ENCODE data around the gene EEIG1. TPM values are rescaled to one million over a fixed set of nuclear protein-coding genes. Genes with fewer than 3 reads are reported as not detected.

The EEIG1 gene
- total RNA-seq (ENCODE audit: low replicate concordance), result 32.4 and 50.3 TPM in 2 replicates

GRCh38 chr9:127980706-127981558 lies at the start of gene EEIG1:
TSS of gene EEIG1 (minus strand) at chr9:127980989. CDS start at chr9:127980137, 852 bp downstream.
- H3K4me3 ChIP-seq (ENCODE audit: low read depth, low read length), result peak within 1 kb of the TSS; percentile 86
- no peak for TF ChIP-seq CTCF (IDR thresholded peaks at IDR 0.05; ENCODE audit: insufficient read depth, low read length)
- peak; percentile 84 for DNase-seq (ENCODE audit: low read depth)

- no peak for DNase-seq (ENCODE audit: low read depth)
- no peak for TF ChIP-seq CTCF (IDR thresholded peaks at IDR 0.05; ENCODE audit: insufficient read depth, low read length)
- no peak overlapping the region for H3K4me3 ChIP-seq (ENCODE audit: low read depth, low read length)
Measured at GRCh38 chr9:128027705-128028104, 46.9 kb upstream of the EEIG1 start.

GRCh38 chr9:128026773-128027541 lies 46.2 kb upstream of the EEIG1 start:
- peak; percentile 20 for DNase-seq (ENCODE audit: low read depth)
- no peak overlapping the region for H3K4me3 ChIP-seq (ENCODE audit: low read depth, low read length)
- TF ChIP-seq CTCF (IDR thresholded peaks at IDR 0.05; ENCODE audit: insufficient read depth, low read length), result no peak

GRCh38 chr9:128026255-128026772 lies 45.5 kb upstream of the EEIG1 start:
- H3K4me3 ChIP-seq (ENCODE audit: low read depth, low read length), result no peak overlapping the region
- TF ChIP-seq CTCF (IDR thresholded peaks at IDR 0.05; ENCODE audit: insufficient read depth, low read length), result no peak
- DNase-seq (ENCODE audit: low read depth), result no peak

- no peak for DNase-seq (ENCODE audit: low read depth)
- no peak overlapping the region for H3K4me3 ChIP-seq (ENCODE audit: low read depth, low read length)
Measured at GRCh38 chr9:128025736-128026135, 44.9 kb upstream of the EEIG1 start.

More at GRCh38 chr9:128025736-128026135, 44.9 kb upstream of the EEIG1 start:
- no peak for TF ChIP-seq CTCF (IDR thresholded peaks at IDR 0.05; ENCODE audit: insufficient read depth, low read length)

Data from fibroblast of the aortic adventitia (primary cell).